Motor neuron (in vitro differentiated cells): ENCODE data around the gene TXNL4A. TPM values are rescaled to one million over a fixed set of nuclear protein-coding genes. Genes with fewer than 3 reads are reported as not detected.

Source experiments
- ATAC-seq, 8 experiments: fragments of 200-7000 bp; cut with Tn5 transposase; replicated peaks in 6 of 8; 2 replicates each; pipeline ENCODE4 v1.8.0; 2021; ENCODE audit warnings: mild to moderate bottlenecking in 8 of 8, moderate library complexity in 8 of 8
- H3K27ac ChIP-seq, 2 donors: fragments of 250-450 bp; sonication (Bioruptor Pico); 2 replicates each; pipeline ENCODE4 v1.9.0; 2021; ENCODE audit warnings: antibody characterized with exemption in 2 of 2, mild to moderate bottlenecking in 2 of 2, moderate library complexity in 1 of 2
- H3K4me1 ChIP-seq, 2 donors: fragments of 250-450 bp; sonication (Bioruptor Pico); replicated peaks in 1 of 2; 2 replicates each; pipeline ENCODE4 v1.6.1; 2021; ENCODE audit warnings: antibody characterized with exemption in 2 of 2, mild to moderate bottlenecking in 2 of 2, moderate library complexity in 1 of 2
- H3K4me3 ChIP-seq, 5 donors: fragments of 250-450 bp; sonication (Bioruptor Pico); 2 replicates each; pipeline ENCODE4 v1.9.0; 2021; ENCODE audit warnings: antibody characterized with exemption in 5 of 5, mild to moderate bottlenecking in 5 of 5, moderate library complexity in 4 of 5
- WGBS, 10 experiments: fragments of 450-650 bp; shearing (Covaris generic); methylation state at CpG; one replicate each; pipeline ENCODE4 v1.0.0; 2022; 5-methylcytosine and 5-hydroxymethylcytosine counted together
- in situ Hi-C, 9 experiments: fragments of 400-800 bp; cut with MboI; loops; one replicate each; pipeline ENCODE4 v1.15.0; 2021; ENCODE audit warnings: low sequenced_read_pairs in 9 of 9, low pct_unique_long_range_greater_than_20kb in 2 of 9; ENCODE audit not compliant: unreplicated experiment in 9 of 9
- total RNA-seq, 8 experiments: library from RNA; unstranded; fragments of 300-600 nt; gene quantifications; 2 replicates each; pipeline versions ENCODE4 v1.2.3 to v1.2.4, GENCODE V29; 2022

Gene TXNL4A
- total RNA-seq, 8 experiments from 2014 or later, result 96.6 to 174 (median 126) TPM

- Histone ChIP-seq H3K4me3 (no peak overlapping the region), H3K4me1 (peaks cover 20 to 27% of the 10 kb centered on the region in 2 donors), H3K27ac (no peak overlapping the region)
- ATAC-seq, result no peak
- 88 to 100% (median 98%) methylated on average over 1 to 10 of the region's 15 CpGs; no CpG with 5 or more reads in 3 of the 10 experiments for WGBS, 10 experiments
- in situ Hi-C loops, result no loop called here
These were observed 40.3 kb downstream of the TXNL4A start for GRCh38 chr18:79947881-79948610.

- Histone ChIP-seq H3K4me3 (no peak overlapping the region), H3K27ac (no peak overlapping the region), H3K4me1 (peaks cover 20 to 22% of the 10 kb centered on the region in 2 donors)
- WGBS, 10 experiments, result 88 to 94% (median 92%) methylated on average over 2 to 5 of the region's 14 CpGs; no CpG with 5 or more reads in 6 of the 10 experiments
- ATAC-seq, result no peak
- in situ Hi-C loops, result no loop called here
These were observed 41.2 kb downstream of the TXNL4A start for GRCh38 chr18:79947054-79947755.

DNA sequence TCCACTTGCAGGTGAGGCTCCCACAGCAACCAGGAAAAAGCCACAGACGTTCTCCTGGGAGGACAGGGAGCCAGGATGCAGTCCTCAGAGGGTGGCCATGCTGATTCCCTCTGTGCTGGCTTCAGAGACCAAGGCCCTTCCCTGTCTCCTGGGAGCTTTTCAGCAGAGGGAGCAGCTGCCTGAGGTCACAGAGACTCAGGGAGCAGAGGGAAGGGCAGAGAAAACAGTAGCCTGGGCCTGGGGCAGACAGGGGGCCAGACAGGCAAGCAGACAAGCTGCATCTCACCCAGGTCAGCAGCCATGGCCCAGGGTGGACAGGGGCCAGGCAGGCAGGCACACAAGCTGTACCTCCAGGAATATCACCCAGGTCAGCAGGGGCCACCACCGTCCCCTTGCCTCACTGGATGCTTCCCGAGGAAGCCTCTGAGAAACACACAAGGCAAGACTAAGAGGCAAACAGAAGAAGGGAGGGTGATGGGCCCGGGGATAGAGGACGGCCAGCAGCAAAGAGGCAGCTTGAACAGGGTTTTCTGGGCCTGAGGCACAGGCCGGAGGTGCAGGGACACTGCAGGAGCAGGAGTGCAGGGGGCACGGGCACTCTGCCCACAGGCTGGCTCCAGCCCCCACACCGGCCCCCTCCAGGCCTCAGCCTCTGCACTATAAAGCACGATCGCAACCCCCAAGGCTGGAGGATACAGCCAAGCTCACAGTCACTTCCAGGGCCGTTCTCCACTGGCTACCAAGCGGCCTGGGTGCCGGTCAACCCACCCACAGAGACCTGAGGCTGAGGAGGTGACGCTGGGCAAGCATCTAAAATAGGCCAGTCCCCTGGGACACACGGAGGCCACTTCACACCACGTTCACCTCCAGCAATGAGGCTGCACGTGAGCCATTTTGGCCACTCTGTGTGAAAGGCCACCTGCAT lies 43.0 kb downstream of the TXNL4A start:
- 70 to 100% (median 80%) methylated on average over 1 to 5 of the region's 17 CpGs; no CpG with 5 or more reads in 5 of the 10 experiments for WGBS, 10 experiments
- in situ Hi-C loops, result no loop called here
- Histone ChIP-seq H3K4me3 (no peak overlapping the region), H3K27ac (peak overlapping the region in 1 of 2 donors; percentile 27), H3K4me1 (peaks cover 19 to 21% of the 10 kb centered on the region in 2 donors)
- peak; percentile 13 to 62 (median 44) for ATAC-seq

DNA sequence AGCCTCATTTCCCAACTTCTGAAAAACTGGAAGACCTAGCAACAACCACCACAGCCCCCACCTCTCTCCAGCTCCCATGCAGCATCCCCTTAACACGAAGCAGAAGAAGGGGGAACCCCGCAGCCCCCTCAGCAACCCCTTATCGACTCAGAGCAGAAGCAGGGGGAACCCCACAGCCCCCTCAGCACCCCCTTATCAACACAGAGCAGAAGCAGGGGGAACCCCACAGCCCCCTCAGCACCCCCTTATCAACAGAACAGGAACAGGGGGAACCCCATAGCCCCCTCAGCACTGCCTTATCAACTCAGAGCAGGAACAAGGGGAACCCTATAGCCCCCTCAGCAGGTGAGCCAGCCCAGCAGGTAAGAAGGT lies 43.6 kb downstream of the TXNL4A start:
- H3K4me1 ChIP-seq, result peaks cover 12 to 14% of the 10 kb centered on the region in 2 donors
- H3K27ac ChIP-seq, result no peak overlapping the region
- ATAC-seq, result peak in 1 of 8 experiments; percentile 3
- in situ Hi-C loops, result no loop called here
- WGBS, 10 experiments, result no CpG with 5 or more reads among the region's 3 CpGs
- H3K4me3 ChIP-seq, result no peak overlapping the region

- 20 to 100% (median 80%) methylated on average over 1 to 2 of the region's 11 CpGs; no CpG with 5 or more reads in 6 of the 10 experiments for WGBS, 10 experiments
- H3K4me3 ChIP-seq, result no peak overlapping the region
- in situ Hi-C loops, result no loop called here
- H3K4me1 ChIP-seq, result peaks cover 10 to 11% of the 10 kb centered on the region in 2 donors
- no peak overlapping the region for H3K27ac ChIP-seq
- peak in 7 of 8 experiments; percentile 10 to 86 (median 37) for ATAC-seq
These were observed 44.1 kb downstream of the TXNL4A start for GRCh38 chr18:79944126-79944731.

GRCh38 chr18:79943608-79944125 lies 44.7 kb downstream of the TXNL4A start:
- peak in 1 of 8 experiments; percentile 7 for ATAC-seq
- H3K4me3 ChIP-seq, result no peak overlapping the region
- 60 to 93% (median 80%) methylated on average over 1 to 7 of the region's 20 CpGs; no CpG with 5 or more reads in 7 of the 10 experiments for WGBS, 10 experiments
- in situ Hi-C loops, result no loop called here
- H3K27ac ChIP-seq, result no peak overlapping the region
- H3K4me1 ChIP-seq, result peaks cover 10 to 11% of the 10 kb centered on the region in 2 donors

- in situ Hi-C loops, result no loop called here
- H3K4me1 ChIP-seq, result peaks cover 10 to 11% of the 10 kb centered on the region in 2 donors
- H3K27ac ChIP-seq, result no peak overlapping the region
- H3K4me3 ChIP-seq, result no peak overlapping the region
- WGBS, 10 experiments, result 60 to 93% (median 87%) methylated on average over 1 to 8 of the region's 31 CpGs; no CpG with 5 or more reads in 4 of the 10 experiments
- no peak for ATAC-seq
These were observed 45.4 kb downstream of the TXNL4A start for GRCh38 chr18:79942786-79943607.

- WGBS, 10 experiments, result 79 to 100% (median 95%) methylated on average over 2 to 6 of the region's 7 CpGs; no CpG with 5 or more reads in 3 of the 10 experiments
- H3K27ac ChIP-seq, result no peak overlapping the region
- no peak for ATAC-seq
These were observed 46.2 kb downstream of the TXNL4A start for GRCh38 chr18:79942211-79942610.

GRCh38 chr18:79941473-79942119 lies 46.8 kb downstream of the TXNL4A start:
- WGBS, 10 experiments, result 90 to 95% (median 92%) methylated on average over 2 to 10 of the region's 16 CpGs; no CpG with 5 or more reads in 5 of the 10 experiments
- ATAC-seq, result no peak
- in situ Hi-C loops, result no loop called here
- H3K27ac ChIP-seq, result no peak overlapping the region
- H3K4me3 ChIP-seq, result no peak overlapping the region
- peaks cover 10 to 11% of the 10 kb centered on the region in 2 donors for H3K4me1 ChIP-seq

More at GRCh38 chr18:79942211-79942610, 46.2 kb downstream of the TXNL4A start:
- in situ Hi-C loops, result no loop called here
- Histone ChIP-seq H3K4me3 (no peak overlapping the region), H3K4me1 (peaks cover 10 to 11% of the 10 kb centered on the region in 2 donors)

GRCh38 chr18:79940814-79941472 lies 47.4 kb downstream of the TXNL4A start:
- WGBS, 10 experiments, result 60 to 90% (median 90%) methylated on average over 3 to 8 of the region's 17 CpGs; no CpG with 5 or more reads in 7 of the 10 experiments
- Histone ChIP-seq H3K4me1 (peaks cover 8 to 11% of the 10 kb centered on the region in 2 donors), H3K27ac (no peak overlapping the region), H3K4me3 (no peak overlapping the region)
- in situ Hi-C loops, result no loop called here
- no peak for ATAC-seq
